PC-9 (cell line): Measurements from ENCODE around the gene BMP8B.

ENCODE experiments used
- CTCF ChIP-seq: fragments of 200-600 bp; sonication (generic); conservative IDR thresholded peaks from 2 replicates; pipeline ENCODE4 v1.6.1; 2017; ENCODE audit warnings: mixed run types, antibody characterized with exemption, mild to moderate bottlenecking, moderate library complexity
- EZH2 ChIP-seq: fragments of 200-600 bp; sonication (generic); IDR thresholded peaks from 2 replicates; pipeline ENCODE4 v1.8.0; 2017; ENCODE audit warnings: antibody characterized with exemption, low read depth

- TF ChIP-seq EZH2 = no peak
- no peak for TF ChIP-seq CTCF
Measured at GRCh38 chr1:39707506-39707905, 81.2 kb downstream of the BMP8B start.
